D721Med (cell line): ENCODE data around the gene RSU1.
A peak's percentile ranks its signal among the peaks of the same experiment; 100 is the strongest.

Experiments used
- DNase-seq: peaks from one replicate; pipeline ENCODE4 v3.0.0; 2011; ENCODE audit warnings: low spot score; ENCODE audit not compliant: insufficient read length
- FAIRE-seq: peaks from 2 replicates; lab custom pipeline; 2011; peaks lifted over from hg19 to GRCh38; lab: Jason Lieb, UNC
- TF ChIP-seq, protein P1 (sequence below): IDR thresholded peaks from 2 replicates; pipeline ENCODE4 v1.5.1; 2012; ENCODE audit warnings: mild to moderate bottlenecking, control low read depth; ENCODE audit not compliant: insufficient read depth; ENCODE audit errors: missing control alignments

RSU1 gene

DNA sequence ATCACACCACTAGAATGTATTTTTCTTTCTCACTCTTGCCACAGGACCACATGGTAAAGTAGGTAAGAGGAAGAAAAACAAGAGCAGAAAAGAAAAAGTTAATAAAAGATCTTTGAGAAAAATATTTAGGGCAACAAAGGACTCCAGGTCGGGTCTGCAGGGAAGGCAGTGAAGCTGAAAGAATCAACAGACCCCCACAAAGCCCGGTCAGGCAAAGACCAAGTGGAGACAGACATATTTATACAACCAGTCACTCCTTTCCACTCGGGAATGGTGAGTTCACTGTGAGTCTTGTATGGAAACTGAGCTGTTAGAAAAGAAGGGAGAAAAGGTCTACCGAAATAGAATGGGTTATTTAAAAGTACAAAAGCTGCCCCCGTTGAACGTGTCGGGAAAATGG, 28.0 kb downstream of the RSU1 start:
- TF ChIP-seq, protein P1, sequence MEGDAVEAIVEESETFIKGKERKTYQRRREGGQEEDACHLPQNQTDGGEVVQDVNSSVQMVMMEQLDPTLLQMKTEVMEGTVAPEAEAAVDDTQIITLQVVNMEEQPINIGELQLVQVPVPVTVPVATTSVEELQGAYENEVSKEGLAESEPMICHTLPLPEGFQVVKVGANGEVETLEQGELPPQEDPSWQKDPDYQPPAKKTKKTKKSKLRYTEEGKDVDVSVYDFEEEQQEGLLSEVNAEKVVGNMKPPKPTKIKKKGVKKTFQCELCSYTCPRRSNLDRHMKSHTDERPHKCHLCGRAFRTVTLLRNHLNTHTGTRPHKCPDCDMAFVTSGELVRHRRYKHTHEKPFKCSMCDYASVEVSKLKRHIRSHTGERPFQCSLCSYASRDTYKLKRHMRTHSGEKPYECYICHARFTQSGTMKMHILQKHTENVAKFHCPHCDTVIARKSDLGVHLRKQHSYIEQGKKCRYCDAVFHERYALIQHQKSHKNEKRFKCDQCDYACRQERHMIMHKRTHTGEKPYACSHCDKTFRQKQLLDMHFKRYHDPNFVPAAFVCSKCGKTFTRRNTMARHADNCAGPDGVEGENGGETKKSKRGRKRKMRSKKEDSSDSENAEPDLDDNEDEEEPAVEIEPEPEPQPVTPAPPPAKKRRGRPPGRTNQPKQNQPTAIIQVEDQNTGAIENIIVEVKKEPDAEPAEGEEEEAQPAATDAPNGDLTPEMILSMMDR: no peak
- no peak for FAIRE-seq
- no peak for DNase-seq

DNA sequence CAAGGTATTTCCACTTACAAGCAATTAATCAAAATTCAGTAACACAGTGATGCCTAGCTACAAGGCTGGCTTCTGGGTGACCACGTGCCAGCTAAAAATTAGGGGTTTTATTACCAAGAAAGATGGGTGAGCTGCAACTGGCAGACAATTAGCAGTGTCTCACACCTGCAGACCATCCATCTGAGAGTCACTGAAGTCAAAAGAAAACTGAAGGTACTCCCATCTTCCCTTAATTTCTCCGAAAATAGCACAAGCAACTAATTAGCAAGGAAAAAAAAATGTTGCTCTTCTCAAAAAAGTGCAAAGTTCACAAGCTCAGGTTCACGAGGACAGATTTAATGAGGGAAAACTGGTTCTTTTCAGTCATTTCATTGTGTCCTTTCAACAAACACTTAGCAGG, 28.4 kb downstream of the RSU1 start:
- TF ChIP-seq, protein P1: no peak
- FAIRE-seq (no peak), DNase-seq (no peak)

DNA sequence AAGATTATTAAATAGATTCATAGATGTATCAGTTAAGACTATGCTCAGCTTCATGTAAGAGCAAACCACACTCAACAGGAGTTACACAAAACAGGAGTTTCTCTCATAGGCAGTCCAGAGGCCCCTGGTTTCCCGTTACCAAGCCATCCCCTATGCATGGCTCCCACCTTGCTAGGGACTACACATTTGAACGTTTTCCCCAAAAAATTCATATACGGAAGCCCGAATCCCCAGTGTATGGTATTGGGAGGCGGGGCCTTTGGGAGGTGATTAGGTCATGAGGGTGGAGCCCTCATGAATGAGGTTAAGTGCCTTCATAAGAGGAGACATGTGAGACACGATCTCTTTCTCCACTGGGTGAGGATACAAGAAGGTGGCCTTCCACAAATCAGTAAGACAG, 29.1 kb downstream of the RSU1 start:
- DNase-seq (no peak), FAIRE-seq (no peak)
- TF ChIP-seq, protein P1: no peak

DNA sequence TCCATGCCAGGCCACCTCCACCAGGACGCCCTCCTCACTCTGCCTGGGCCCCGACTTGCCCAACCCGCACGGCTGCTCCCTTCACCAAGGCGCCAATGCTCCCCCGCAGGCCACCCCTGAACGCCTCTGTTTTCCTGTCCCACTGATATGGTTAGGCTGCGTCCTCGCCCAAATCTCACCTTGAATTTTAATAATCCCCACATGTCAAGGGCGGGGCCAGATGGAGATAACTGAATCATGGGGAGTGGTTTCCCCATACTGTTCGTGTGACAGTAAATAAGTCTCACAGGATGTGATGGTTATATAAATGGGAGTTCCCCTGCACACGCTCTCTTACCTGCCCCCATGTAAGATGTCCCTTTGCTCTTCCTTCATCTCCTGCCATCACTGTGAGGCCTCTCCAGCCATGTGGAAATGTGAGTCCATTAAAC, 29.8 kb downstream of the RSU1 start:
- DNase-seq (no peak), FAIRE-seq (no peak)
- TF ChIP-seq, protein P1: no peak

DNA sequence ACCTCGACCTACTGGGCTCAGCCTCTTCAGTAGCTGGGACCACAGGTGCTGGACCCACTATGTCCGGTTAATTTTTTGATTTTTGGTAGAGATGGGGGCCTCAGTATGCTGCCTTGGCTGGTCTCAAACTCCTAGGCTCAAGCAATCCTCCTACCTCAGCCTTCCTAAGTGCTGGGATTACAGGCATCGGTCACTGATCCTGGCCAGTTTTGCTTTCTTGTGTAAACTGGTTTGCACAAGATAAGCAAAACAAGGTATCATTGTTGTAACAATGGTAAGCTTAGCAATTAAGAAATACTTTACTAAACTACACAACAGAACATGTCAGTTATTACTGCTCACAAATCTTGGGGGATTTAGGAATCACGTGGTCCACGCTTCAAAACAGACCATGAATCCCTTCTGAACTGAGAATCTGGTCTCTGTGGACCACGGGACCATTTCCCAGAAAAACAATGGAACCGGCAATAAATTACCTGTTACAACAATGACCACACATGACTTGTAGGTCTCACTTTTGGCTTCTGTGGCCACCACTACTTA, 36.8 kb downstream of the RSU1 start:
- FAIRE-seq: no peak
- DNase-seq: no peak
- TF ChIP-seq, protein P1: no peak

DNA sequence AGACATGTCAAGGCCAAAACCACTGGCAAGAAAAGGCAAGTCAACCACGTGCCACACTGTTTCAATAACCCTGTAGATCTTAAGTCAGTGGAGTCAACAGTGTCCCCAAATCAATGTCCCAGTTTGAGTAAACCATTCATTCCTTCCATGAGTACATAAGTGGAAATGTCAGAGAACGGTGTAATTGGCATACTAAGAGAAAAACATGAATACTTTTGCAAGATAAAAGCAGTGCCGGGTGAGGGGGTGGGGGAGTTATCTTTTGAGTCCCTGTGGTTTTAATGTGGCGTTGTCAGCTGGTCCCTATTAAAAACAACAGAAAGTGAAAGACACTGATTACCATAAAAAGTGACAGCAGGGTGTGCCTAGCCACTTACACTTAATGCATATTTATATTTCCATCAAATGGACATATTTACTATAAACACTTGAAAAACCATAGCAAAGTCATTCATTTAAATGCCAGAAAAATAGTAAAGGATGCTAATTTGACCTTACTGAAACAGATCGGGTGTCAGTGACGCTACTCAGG, 37.8 kb downstream of the RSU1 start:
- DNase-seq (no peak), FAIRE-seq (no peak)
- TF ChIP-seq, protein P1: no peak

DNA sequence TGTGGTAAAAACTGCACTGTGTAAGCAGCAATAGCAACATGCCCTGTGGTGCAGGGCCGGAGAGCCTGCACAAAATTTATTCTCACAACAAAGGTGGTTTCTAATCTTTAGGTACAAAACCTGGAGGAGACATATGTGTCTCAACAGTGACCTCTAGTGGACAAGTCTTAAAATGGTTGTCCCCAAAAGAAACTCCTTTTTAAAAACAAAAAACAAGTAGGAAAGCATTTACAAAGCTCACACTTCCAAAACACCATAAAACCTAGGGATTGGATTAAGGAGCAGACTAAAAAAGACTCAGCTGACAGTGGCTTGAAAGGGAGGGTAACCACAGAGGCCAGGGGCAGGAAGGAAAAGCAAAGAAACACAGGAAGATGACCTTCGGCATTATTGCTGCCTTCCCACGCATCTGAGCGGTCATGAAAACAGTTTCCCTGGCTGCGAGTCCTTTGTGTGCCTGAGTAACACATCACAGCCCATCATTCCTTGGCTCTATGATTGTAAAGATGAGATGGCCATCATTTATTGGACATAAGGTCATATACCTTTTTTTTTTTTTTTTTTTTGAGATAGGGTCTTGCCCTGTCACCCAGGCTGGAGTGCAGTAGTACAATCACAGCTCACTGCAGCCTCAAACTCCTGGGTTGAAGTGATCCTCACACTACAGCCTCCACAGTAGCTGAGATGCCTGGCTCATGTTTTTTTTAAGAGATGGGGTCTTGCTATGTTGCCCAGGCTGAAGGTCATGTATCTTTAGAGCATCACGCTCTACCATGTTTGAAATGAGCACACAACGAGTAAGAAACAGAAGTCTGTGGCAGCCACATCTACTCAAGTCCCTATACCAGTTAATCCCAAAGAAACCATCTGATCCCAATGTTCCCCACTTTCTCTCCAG, 39.5 kb downstream of the RSU1 start:
- TF ChIP-seq, protein P1: peak; percentile 70
- no peak for DNase-seq
- peak; percentile 41 for FAIRE-seq
